Stimulated activated CD8-positive, alpha-beta memory T cell treated with anti-CD3 and anti-CD28 coated beads, Interleukin-4, amount 100 ng/mL, for 48 hours (primary cell): Measurements from ENCODE around the gene TRIM8.

Experiments used
- DNase-seq: peaks from one replicate; pipeline ENCODE4 v3.0.0-alpha.2; 2020

Gene TRIM8, protein sequence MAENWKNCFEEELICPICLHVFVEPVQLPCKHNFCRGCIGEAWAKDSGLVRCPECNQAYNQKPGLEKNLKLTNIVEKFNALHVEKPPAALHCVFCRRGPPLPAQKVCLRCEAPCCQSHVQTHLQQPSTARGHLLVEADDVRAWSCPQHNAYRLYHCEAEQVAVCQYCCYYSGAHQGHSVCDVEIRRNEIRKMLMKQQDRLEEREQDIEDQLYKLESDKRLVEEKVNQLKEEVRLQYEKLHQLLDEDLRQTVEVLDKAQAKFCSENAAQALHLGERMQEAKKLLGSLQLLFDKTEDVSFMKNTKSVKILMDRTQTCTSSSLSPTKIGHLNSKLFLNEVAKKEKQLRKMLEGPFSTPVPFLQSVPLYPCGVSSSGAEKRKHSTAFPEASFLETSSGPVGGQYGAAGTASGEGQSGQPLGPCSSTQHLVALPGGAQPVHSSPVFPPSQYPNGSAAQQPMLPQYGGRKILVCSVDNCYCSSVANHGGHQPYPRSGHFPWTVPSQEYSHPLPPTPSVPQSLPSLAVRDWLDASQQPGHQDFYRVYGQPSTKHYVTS

DNA sequence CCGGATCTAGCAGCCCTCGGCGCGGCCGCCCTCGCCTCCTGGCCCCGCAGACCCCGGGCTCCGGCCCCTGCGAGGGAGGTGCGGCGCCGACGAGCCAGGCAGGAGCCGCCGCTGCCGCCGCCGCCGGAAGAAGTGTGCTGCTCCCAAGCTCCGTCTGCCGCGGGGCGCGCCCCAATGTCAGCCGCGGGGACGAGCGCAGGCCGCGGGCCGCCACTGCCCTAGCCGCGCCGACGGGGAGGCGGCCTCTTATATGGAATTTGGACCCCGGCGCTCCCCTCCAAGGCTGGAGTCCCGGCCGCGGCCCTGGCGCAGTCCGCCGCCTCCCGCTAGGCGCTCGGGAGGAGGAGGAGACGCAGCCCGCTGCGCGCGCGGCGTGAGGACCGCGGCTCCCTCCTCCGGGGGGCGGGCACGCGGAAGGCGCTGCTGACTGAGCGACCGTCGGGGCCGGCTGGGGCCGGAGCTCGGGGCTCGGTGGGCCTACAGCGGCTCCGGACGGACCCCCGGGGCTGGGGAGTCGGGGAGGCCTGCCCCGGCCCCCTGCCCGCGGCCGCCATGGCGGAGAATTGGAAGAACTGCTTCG is at the start of gene TRIM8:
TRIM8 (plus strand) TSS at position 414 of the 580 bp plus-strand sequence; CDS start at position 553, 139 bp downstream.
- peak; percentile 70 for DNase-seq

DNA sequence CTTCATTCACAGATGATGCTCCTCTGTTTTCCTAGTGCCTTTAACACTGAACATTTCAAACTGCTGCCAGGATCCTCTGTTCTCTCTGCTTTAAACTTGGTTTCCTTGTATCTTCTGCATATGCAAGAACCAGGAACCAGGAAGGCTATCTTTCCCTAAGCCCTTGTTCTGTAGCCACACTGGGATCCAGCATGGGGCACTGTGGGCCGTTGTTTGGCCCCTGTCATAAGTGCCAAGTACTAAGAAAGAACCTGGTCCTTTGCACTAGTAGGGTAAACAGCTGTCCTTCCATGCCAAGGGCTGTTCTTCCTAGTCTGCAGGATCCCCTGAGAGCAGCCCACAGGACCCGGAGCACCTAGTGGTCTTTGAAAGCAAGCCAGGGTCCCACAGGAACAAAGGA is 49.0 kb upstream of the TRIM8 start:
- no peak for DNase-seq

DNA sequence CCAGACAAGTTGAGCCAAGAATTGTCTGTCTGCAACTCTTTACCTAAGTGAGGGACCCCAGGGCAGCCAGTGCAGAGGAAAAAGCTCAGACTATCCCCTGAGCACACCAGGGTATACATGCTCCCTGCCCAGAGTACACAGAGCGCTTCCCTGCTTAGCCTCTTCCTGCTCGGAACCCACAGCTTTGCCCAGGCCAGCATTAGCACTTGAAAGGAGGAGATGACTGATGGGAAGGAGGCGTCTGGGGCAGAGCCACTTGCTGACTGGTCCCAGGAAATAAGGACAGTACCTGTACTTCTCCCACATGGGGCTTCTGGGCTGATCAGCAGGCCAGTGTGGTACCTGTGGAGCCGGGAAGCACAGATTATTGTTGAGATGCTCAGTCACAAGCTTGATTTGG is 48.4 kb upstream of the TRIM8 start:
- no peak for DNase-seq

DNA sequence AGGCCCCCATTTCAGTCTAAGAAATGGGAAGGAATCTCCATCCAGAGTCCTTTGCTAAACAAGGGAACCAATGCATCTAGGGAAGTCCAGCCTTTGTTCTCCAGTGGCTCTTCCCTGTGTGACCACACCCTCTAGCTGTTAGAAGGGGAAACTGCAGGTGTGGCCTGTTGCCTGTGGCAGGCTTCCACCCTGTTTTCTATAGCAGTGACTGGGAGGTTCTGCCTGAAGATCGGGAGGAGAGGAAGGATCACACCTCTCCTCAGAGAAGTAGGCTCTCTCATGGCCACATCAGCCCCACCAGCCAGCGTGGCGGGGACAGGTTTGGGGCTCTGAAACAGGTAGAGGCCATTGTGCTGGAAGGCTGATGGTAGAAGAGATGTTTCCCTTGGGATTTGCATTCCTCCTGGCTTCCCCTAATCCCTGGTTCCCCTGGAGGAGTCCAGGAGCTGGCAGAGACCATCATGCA is 47.7 kb upstream of the TRIM8 start:
- peak; percentile 39 for DNase-seq

DNA sequence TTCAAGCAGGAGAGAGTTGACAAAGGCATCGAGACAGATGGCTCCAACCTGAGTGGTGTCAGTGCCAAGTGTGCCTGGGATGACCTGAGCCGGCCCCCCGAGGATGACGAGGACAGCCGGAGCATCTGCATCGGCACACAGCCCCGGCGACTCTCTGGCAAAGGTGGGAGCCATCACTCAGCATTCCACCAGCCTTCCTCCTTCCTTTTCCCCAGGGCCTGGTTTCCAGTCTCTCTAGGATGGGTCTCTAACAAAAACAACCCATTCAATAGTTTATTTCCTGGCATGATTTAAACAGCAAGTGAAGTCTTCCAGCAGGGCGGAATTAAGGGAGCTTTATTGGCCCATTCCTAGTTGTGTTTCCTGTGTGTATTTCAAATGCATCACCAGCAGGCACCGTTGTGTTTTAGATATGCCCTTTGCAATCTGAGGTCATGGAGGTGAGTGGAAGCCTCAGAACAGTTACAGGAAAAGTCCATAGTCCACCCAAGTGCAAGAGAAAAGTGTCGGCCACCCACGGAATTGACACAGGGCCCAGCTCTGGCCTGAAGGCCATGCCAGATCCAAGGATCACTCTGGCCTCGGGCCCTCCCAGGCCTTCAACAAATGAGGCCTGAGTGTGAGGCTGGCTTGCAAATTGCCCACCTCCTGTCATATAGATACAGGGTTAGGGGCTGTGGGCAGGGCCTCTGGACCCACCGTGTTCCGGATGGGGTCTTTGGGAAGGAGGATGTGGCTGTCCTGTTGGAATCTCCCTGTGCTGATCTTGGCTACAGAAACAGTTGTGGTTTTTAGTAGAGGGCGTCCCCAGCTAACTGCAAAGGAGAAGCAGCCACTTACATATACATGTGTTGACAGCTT is 46.9 kb upstream of the TRIM8 start:
- no peak for DNase-seq

DNA sequence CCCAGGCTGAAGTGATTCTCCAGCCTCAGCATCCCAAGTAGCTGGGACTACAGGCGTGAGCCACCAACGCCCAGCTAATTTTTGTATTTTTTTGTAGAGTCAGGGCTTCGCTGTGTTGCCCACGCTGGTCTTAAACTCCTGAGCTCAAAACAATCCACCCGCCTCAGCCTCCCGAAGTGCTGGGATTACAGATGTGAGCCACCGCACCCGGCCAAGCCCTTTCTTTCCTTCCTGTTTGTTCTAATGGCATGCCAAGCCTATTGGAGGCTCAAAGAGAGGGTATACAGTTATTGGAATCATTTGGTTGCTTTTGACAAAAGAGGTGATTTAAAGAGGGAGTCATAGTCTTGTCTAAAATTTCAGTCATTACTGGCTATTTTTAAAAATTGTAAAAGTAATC is 46.0 kb upstream of the TRIM8 start:
- no peak for DNase-seq

DNA sequence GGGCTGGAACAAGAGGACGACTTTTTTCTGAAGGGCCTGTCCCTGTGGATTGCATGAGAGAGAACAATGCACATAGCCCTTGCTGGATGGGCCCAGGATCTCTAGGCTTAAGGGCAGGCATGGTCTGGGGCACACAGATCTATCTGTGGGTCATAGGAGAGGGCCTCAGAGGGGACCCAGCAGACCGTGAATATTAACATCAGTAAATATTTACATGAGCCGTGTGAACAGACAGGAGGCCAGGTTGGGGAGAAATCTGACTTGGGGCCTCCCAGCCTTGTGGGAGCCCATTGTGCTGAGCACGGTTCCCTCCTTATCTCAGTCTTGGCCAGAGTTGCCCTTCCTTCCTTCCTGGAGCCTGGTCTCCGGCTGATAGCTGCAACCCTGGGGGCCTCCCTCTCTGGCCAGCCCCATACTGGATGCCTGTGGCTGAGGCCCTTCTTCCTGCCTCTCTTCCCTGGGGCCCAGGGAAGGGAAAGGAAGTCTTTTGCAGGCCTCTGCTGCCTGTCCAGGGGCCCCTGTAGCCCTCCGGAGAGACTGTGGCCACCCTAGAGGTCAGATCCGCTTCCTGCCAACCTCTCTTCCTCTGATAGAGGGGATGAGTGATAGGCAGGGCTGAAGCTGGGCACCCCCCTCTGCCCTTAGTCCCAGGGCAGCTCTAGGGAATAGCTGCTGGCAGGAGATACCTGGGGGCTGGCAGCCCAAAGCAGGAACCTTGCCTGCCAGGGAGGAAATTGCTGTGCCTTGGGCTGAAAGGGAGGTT is 44.5 kb upstream of the TRIM8 start:
- no peak for DNase-seq

DNA sequence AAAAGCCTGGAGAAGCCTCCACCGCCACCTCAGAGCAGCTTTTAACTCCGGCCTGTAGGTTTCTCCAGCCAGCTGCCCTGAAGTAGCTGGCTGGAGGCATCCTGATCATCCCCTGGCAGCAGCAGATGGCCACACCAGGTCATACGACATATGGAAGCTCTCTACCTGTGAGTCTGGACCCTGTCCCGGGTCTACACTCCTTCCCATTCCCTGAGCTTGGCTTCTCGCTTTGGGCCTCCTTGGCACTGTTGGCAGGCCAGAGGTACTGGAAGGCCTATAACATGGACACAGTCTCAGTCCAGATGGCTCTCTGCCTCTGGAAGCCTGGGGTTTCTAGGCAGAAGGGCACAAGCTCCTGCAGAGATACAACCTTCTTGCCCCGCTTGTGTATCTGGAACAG is 43.5 kb upstream of the TRIM8 start:
- no peak for DNase-seq

DNA sequence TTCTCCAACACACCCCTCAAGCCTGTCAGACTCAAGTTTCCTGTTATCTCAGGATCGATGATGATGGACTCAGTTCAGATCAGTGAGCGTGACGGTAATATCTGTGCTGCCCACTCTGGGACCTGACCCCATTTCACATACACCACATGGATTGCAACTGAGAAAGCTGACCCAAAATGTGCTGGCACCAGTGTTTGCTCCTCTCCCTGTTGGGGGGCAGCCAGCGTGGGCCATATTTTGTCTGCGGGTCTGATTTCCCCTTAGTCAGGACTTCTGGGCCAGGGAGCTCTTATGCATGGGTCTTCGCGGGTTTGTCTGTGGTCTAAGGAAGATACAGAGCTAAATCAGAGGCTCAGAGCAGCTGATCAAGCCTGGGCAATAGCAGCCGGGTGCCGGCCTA is 42.6 kb upstream of the TRIM8 start:
- no peak for DNase-seq

DNA sequence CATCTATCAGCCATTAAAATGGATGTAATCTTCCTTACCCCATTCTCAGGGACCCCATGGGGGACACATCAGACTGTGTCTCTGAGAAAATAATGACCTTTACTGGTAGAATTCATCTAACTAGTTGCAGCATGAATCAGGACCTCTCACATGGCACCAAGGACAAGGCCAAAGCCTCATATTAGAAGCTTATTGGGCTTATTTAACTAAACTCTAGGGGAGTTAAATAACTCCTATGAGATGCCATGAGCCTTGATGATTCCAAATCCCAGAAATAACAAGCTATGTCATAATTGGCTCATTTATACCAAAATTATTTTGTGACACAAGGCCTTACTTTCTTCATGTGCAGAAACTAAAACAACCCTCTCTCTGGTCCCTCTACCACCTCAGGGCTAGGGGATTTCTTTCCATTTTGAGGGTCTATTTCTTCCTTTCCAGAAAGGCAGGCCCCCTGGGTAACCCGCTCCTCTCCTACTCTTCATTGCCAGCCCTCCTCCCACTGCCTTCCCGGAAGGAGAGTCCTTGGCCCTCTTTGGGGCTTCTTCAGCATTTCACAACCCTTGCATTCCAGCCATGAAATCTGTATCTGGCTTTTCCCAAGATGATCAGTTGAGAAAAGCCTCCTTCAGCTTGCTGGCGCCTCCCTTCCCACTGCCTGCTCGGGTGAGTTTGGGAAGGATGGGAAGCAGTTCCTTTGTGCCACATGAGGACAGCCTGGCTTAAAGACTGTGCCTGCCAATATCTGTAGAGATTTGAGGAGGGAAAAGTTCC is 41.8 kb upstream of the TRIM8 start:
- DNase-seq = no peak

DNA sequence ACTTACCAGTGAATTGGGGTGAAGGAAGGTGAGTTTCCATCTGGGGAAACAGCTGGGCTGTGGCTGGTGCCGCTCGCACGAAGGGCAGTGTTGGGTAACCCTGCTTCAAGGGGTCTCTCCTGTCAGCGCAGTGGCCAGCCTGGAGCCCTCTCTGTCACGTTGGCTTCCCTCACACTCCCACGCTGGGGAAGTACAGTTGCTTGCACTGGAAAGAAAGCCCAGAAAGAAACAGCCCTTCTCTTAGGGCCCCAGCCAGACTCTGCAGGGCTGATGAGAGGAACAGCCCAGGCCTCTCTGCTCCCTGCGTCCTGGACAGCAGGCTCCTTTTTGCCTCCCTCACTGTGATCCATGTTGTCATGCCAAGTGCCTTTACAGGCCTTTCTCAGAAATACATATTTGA is 40.3 kb upstream of the TRIM8 start:
- DNase-seq = no peak

DNA sequence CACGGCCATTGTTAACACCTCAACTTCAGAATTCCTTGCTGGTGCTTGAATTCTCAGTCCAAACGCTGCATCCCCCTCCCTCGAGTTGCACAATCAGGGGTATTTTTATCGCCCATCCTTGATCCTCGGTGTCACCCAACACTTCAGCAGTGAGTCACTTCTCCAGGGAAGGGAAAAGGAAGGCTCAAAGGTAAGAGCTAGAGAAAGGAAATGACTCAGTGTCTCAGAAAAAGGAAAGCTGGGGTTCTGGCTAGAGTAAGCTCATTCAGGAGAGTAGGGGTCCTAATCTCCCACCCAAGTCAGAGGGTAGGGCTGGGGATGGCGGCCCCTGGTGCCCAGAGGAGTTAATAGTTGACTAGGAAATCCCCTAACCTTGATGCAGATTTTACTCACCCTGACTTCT is 39.8 kb upstream of the TRIM8 start:
- DNase-seq = no peak

DNA sequence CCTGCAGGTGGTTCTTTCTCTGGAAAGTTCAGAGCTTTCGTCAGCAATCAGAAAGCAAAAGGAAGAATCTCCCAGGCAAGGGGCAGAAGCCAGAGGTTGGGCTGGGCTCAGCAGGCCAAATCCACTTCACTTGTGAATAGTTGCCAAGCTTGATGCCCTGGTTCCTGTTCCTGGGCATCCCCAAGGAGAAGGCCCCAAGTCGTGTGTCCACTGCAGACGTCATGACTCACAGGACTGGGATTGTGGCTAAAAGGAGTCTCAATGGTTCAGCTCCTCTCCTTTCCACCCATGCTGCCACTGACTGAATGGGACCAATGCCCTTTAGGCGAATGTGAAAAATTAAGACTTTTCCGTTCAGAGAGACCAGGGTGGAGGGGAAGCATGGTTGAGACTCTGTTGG is 38.6 kb upstream of the TRIM8 start:
- DNase-seq = no peak

DNA sequence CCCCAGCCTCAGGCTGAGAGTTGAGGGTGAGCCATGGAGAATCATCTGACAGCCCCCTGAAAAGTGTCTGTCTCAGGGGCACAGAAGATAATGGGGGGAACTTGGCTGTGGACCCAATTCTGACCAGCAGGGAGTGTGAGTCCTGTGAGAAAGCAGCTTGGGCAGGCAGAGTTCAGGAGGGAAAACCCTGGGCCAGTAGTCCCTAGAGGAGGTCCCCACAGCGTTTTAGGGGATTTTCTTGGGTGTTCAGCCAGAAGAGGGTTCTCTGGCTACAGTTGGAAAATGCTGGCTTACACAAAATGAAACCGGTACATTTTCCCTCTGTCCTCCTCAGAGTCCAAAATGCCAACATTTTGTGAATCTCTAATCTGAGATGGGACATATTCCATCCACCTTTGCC is 35.8 kb upstream of the TRIM8 start:
- no peak for DNase-seq

DNA sequence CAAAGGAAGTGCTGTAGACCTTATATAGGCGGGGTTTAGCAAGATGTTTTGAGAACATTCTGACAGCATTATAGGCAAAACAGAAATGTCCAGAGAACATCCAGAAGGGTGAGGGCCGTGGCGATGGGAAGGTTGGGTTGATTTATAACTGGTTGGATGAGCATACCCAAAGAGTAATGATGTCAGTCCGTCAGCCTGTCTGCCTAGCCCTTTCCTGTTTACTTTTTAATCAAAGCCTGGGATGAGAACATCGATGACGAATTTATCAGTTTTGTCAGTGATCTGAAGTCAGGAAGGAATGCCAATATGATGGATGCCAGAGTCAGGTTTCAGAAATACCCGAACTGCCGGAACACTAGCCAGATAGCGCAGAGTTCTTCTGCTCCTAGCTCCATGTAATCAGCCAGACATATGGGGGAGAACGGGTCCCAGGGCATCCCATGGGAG is 33.8 kb upstream of the TRIM8 start:
- no peak for DNase-seq

DNA sequence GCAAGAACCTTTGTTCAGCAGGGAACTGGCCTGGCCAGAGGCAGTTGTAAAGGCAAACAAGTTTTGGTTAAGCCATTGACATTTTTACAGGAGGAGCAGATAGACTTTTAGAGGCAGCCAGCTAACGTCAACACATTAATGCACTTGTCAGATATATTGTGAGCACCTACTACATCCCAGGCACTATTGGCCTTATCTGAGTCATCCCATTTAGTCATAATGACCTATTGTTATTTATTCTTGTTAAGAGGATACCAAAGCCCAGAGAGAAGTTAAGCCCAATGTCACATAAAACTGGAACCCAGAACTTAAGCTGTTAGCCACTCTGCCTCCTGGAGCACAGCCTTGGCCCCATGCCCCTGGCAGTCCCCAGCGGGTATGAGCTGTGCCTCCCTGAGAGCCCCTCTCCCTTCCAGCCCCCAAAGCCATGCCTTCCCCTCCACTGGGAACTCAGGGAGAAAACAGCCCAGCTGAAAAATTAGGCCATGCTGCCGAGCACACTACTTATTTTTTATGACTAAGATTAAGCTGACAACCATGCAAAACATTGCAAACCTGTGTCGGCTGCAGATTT is 32.7 kb upstream of the TRIM8 start:
- no peak for DNase-seq

DNA sequence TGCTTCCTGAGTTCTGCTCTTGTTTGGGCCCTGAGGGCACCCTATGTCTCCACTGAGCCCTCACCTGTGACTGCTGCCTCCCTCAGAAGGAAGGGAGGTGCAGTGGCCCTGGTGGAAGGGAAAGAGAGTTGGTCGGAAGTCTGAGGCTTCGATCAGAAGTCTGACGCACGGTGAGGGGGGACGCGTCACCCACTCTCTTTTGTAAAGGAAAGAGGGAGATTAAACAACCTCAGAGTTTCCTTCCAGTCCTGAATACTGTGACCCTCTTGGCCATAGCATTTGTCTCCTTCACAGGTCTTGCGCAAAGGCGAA is 31.4 kb upstream of the TRIM8 start:
- DNase-seq = peak; percentile 68

DNA sequence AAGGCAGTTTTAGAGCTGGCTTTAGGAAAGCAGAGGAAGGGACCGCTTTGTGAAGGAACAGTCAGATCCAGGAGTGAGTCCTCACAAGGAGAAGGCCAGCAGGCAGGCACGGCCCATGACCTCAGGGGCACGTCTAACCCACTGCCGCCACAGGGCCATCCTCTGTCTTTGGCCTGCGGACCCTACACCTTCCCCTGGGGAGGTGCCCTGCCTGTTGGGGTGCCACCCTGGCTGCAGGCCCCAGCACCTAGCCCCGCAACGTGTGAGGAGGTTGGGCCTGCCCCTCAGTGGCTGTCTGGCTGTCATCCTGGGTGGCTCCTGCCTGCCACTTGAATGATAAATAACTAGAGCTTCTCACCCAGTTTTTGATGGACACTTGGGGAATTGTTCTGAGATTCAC is 31.0 kb upstream of the TRIM8 start:
- DNase-seq = no peak

DNA sequence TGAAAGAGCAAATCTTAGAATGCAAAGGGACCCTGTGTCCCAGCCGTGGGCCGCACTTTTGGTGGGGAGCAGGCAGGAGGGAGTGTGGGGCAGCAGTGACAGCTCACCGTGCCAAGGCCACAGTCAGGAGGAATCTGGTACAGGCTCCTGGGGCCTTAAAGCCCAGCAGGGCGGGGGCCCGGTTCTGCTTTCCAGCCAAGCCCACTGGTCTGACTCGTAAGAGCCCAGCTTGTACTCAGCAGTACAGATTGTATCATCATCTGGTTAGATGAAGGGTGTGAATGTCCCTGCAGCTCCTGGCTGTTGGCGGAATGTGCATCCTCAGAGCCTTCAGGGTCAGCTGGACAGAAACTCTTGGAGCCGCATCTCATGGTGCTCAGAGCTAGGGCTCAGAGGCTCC is 30.5 kb upstream of the TRIM8 start:
- DNase-seq = no peak

DNA sequence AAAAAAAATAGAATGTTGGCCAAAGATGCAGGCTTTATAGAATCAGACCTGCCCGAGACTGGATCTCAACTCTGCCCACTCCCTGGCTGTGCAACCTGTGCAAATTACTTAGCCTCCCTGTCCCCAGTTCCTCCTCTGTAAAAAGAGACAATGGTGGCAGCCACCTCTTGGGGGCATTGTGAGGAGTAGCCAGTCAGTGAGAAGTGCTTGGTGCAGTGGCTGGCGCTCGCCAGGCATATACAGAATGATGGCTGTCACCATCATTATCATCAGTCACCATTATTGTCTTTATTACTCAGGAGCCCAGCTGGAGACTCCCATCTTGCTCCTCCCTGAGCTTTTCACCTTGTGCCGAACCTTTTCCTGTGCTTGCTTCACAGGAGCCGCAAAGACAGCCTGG is 29.4 kb upstream of the TRIM8 start:
- no peak for DNase-seq

DNA sequence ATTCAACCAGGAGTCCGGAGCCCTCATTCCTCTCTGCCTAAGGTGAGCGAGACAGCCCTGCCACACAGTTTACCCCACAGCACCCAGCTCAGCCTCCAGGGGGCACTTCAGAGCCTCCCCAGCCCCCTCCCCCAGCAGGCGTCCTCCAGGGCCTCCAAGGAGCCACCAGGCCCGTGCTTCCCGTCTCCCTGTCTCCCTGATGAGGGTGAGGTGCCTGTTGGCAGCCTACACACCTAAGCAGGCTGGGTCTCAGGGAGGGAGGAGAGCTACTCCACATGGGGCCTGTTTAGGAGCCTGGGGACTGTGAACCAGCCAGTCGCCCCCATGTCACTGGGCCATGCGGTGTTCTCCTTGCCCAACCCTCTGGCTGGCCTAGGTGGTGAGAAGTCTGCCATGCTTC is 28.9 kb upstream of the TRIM8 start:
- peak; percentile 50 for DNase-seq
